Subcutaneous adipose tissue (tissue), 4 donors: ENCODE data around the gene MGAT5. TPM values are rescaled to one million over a fixed set of nuclear protein-coding genes. Genes with fewer than 3 reads are reported as not detected.

Experiments
- total RNA-seq, 4 donors: library from RNA; depleted of rRNA; stranded (reverse); fragments of >200 nt; gene quantifications; one replicate each; pipeline ENCODE4 v1.1.0, GENCODE V29; 2016
- TF ChIP-seq, protein P1 (sequence below): fragments of 450-650 bp; IDR thresholded peaks from one replicate; pipeline ENCODE4 v1.5.1; 2016; ENCODE audit warnings: low read depth, mild to moderate bottlenecking, control low read depth, antibody characterized with exemption, moderate library complexity

MGAT5 gene
- total RNA-seq, 4 donors from 2014 or later = 22.0 to 42.8 (median 32.2) TPM

- TF ChIP-seq, protein P1, sequence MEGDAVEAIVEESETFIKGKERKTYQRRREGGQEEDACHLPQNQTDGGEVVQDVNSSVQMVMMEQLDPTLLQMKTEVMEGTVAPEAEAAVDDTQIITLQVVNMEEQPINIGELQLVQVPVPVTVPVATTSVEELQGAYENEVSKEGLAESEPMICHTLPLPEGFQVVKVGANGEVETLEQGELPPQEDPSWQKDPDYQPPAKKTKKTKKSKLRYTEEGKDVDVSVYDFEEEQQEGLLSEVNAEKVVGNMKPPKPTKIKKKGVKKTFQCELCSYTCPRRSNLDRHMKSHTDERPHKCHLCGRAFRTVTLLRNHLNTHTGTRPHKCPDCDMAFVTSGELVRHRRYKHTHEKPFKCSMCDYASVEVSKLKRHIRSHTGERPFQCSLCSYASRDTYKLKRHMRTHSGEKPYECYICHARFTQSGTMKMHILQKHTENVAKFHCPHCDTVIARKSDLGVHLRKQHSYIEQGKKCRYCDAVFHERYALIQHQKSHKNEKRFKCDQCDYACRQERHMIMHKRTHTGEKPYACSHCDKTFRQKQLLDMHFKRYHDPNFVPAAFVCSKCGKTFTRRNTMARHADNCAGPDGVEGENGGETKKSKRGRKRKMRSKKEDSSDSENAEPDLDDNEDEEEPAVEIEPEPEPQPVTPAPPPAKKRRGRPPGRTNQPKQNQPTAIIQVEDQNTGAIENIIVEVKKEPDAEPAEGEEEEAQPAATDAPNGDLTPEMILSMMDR = no peak
Observed at GRCh38 chr2:134411828-134412638, 158.2 kb downstream of the MGAT5 start.

GRCh38 chr2:134412639-134412999 is 158.7 kb downstream of the MGAT5 start:
- TF ChIP-seq, protein P1 = no peak

- TF ChIP-seq, protein P1 = no peak
Observed at GRCh38 chr2:134413430-134413829, 159.6 kb downstream of the MGAT5 start.

- TF ChIP-seq, protein P1 = no peak
Observed at GRCh38 chr2:134413912-134414311, 160.0 kb downstream of the MGAT5 start.

- TF ChIP-seq, protein P1 = no peak
Observed at GRCh38 chr2:134416018-134416417, 162.1 kb downstream of the MGAT5 start.

DNA sequence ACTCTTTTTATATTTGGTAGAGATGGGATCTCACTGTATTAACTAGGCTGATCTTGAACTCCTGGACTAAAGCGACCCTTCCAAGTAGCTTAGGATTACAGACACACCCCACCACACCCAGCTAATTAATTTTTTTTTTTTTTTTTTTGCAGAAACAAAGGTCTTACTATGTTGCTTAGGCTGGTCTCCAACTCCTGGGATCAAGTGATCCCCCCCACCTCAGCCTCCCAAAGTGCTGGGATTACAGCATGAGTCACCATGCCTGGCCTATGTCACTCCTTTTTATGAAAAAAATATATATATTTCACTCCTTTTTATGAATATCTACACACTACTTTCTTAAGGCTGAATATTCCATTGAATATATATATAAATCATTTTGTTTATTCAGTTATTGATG is 162.8 kb downstream of the MGAT5 start:
- TF ChIP-seq, protein P1 = no peak

DNA sequence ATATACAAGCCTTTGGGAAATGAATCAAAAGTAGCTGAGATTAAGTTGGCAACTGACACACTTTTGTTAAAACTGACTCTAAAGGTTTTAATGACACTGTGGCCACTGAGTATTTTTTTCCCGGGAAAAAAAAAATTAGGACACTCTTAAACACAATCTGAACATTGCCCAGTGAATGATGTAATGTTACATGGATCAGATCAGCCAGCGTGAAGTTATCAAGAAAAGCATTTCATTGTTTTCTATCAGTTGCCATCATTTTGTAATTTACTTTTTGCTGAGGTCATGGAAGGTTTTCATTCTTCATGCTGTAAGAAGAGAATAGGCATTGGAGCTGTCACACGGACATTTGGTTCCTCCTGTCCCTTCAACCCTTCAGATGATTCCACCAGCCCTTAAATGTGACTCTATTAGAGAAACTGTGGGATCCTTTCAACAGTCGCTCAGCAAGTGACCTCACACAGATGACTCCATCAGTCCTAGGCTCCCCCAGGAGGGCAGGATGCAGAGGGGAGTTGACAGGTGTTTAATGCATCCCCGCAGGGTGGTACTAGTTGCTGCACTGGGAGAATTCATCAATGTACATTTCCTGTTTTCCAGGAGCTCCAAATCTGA is 164.2 kb downstream of the MGAT5 start:
- TF ChIP-seq, protein P1 = no peak
